ENCODE measurements around the gene ZNF664. TPM values are rescaled to one million over a fixed set of nuclear protein-coding genes. Genes with fewer than 3 reads are reported as not detected.

The ZNF664 gene
- polyA plus RNA-seq, 1 experiment = 42.4 TPM

DNA sequence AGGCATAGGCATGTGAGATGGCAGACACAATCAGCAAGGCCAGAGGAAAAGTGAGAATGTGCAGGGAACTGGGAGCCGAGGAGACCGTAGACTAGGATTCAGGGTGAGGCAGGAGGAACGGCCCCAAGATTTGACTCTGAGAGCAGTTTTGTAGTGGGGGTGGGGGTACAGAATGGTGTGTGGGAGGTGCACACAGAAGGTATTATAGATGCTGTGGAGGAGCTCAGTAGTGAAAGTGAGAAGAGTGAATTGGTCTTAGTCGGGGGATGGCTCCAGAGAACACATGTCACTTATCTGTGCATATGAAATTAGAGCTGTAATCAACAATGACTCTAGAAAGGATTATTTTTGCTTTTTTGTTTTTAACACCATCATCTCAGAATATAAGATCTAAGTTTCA, 11.9 kb downstream of the ZNF664 start:
- peaks cover 2% of the 10 kb centered on the region; the same call in 1 of the 2 replicates for H3K36me3 ChIP-seq (ENCODE audit: control insufficient read depth, insufficient read depth, low read length)
- no peak for DNase-seq (ENCODE audit: low read depth)
- POLR2A ChIA-PET = no interaction called here
- H3K27me3 ChIP-seq (ENCODE audit: control insufficient read depth, insufficient read depth, low read length) = no peaks in the 10 kb centered on the region
- TF ChIP-seq, protein P1, sequence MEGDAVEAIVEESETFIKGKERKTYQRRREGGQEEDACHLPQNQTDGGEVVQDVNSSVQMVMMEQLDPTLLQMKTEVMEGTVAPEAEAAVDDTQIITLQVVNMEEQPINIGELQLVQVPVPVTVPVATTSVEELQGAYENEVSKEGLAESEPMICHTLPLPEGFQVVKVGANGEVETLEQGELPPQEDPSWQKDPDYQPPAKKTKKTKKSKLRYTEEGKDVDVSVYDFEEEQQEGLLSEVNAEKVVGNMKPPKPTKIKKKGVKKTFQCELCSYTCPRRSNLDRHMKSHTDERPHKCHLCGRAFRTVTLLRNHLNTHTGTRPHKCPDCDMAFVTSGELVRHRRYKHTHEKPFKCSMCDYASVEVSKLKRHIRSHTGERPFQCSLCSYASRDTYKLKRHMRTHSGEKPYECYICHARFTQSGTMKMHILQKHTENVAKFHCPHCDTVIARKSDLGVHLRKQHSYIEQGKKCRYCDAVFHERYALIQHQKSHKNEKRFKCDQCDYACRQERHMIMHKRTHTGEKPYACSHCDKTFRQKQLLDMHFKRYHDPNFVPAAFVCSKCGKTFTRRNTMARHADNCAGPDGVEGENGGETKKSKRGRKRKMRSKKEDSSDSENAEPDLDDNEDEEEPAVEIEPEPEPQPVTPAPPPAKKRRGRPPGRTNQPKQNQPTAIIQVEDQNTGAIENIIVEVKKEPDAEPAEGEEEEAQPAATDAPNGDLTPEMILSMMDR (IDR thresholded peaks at IDR 0.05; ENCODE audit: insufficient read depth, low read depth, low read length) = no peak
- CTCF ChIA-PET = interaction anchor here (0.9 to 7.4 kb wide), 13 partner anchors 9 to 185 kb away, joined by 3 to 54 read pairs (median 5); no protein-coding TSS in a partner anchor
- no peak overlapping the region for H3K4me3 ChIP-seq (ENCODE audit: low read depth, low read length)

DNA sequence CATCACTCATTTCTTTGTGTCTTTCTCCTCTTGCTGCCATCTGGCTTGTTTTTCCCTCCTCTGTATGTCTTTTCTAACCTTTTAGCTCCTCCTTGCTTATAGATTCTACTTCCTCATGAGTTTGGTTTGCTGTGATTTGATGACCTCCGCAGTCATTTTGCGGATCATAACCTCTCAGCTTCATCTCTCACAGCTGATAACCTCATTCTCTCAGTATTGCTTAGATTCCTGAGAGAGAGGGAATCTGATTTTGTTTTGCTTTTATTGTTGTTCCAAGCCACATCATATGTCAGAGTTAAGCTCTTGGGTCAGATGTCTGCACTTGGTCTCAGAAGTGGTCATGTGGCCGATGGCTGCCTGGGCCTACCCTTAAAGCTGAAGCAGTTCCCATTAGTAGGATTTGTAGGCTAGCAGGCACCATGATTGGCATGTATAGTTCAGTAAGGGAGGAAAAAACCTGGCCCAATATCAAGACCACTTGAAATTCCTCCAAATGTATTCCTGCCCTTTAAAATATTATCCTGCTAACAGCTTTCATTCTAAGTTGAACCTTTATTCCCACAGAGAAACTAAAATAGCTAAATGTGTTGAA, 13.5 kb downstream of the ZNF664 start:
- no peak overlapping the region for H3K4me3 ChIP-seq (ENCODE audit: low read depth, low read length)
- ChIA-PET CTCF (interaction anchor here (0.7 to 7.4 kb wide), 9 partner anchors 10 to 717 kb away, joined by 3 to 54 read pairs (median 4); no protein-coding TSS in a partner anchor), POLR2A (no interaction called here)
- H3K36me3 ChIP-seq (ENCODE audit: control insufficient read depth, insufficient read depth, low read length) = peaks cover 2% of the 10 kb centered on the region; the same call in 1 of the 2 replicates
- DNase-seq (ENCODE audit: low read depth) = no peak
- H3K27me3 ChIP-seq (ENCODE audit: control insufficient read depth, insufficient read depth, low read length) = no peaks in the 10 kb centered on the region
- TF ChIP-seq, protein P1 (IDR thresholded peaks at IDR 0.05; ENCODE audit: insufficient read depth, low read depth, low read length) = no peak

DNA sequence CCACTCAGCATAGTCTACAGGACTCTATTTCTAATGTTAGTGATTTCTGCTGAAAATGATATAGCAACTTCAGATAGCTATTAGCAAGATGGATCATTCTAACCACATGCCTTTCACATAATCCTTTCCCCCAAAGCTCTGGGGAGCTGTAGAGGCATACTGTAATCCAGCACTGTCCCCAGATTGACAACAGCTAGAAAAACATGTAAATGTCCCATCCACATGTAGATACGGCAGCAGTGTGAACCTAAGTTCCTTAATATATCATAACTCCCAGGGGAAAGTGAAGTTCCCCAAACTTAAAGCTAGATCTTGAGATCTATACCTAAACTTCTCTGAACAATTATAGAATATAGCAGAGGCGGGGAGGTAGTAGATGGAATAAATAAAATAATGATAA, 14.0 kb downstream of the ZNF664 start:
- Histone ChIP-seq H3K4me3 (ENCODE audit: low read depth, low read length) (no peak overlapping the region), H3K36me3 (ENCODE audit: control insufficient read depth, insufficient read depth, low read length) (peaks cover 2% of the 10 kb centered on the region; the same call in 1 of the 2 replicates), H3K27me3 (ENCODE audit: control insufficient read depth, insufficient read depth, low read length) (no peaks in the 10 kb centered on the region)
- TF ChIP-seq, protein P1 (IDR thresholded peaks at IDR 0.05; ENCODE audit: insufficient read depth, low read depth, low read length) = no peak
- CTCF ChIA-PET = interaction anchor here (0.7 to 7.4 kb wide), 9 partner anchors 9 to 717 kb away, joined by 3 to 54 read pairs (median 4); no protein-coding TSS in a partner anchor
- POLR2A ChIA-PET = no interaction called here
- DNase-seq (ENCODE audit: low read depth) = no peak

DNA sequence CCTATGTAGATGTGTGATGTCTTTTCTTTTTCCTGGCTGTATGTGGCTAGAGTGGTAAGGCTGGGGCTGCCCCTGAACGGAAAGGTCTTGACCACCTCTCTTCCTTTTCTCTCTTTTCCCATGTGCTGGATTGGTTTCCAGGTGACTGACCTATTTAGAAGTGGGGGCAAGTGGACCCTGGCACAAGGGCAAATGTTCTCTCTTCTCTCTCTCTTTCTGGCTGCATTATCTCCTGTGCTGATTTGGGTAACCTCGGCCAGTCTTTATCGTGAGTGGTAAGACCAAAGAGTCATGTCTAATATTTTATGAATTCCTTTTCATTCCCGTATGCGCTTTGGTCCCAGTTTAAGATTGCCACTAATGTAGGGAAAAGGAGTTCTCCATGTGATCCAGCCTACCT, 16.2 kb downstream of the ZNF664 start:
- ChIA-PET POLR2A (no interaction called here), CTCF (interaction anchor here (1.1 to 7.4 kb wide), 2 partner anchors 85 to 277 kb away, joined by 3 to 48 read pairs; partner anchors contain the start of gene ATP6V0A2)
- H3K4me3 ChIP-seq (ENCODE audit: low read depth, low read length) = no peak overlapping the region
- H3K27me3 ChIP-seq (ENCODE audit: control insufficient read depth, insufficient read depth, low read length) = no peaks in the 10 kb centered on the region
- peaks cover 4% of the 10 kb centered on the region; the same call in 1 of the 2 replicates for H3K36me3 ChIP-seq (ENCODE audit: control insufficient read depth, insufficient read depth, low read length)
- no peak for DNase-seq (ENCODE audit: low read depth)
- TF ChIP-seq, protein P1 (IDR thresholded peaks at IDR 0.05; ENCODE audit: insufficient read depth, low read depth, low read length) = no peak

DNA sequence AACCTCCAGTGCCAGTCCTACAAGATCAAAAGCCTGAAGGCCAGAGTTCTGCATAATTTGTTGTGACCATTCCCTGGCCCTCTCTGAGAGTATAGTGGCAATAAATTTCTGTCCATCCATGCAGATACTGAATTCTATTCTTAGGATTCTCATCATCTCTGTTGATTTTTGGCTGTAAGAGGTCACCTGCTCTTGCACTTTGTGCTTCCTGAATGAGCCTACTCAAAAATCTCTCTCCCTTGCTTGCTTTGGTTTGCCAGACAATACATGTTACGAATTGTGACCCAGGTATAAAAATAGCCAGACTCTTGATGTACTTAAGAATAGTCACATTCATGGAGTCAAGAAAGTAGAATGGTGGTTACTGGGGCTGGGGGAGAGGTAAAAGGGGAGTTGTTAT, 16.7 kb downstream of the ZNF664 start:
- ChIA-PET POLR2A (no interaction called here), CTCF (no interaction called here)
- H3K4me3 ChIP-seq (ENCODE audit: low read depth, low read length) = no peak overlapping the region
- no peak for DNase-seq (ENCODE audit: low read depth)
- H3K27me3 ChIP-seq (ENCODE audit: control insufficient read depth, insufficient read depth, low read length) = no peaks in the 10 kb centered on the region
- H3K36me3 ChIP-seq (ENCODE audit: control insufficient read depth, insufficient read depth, low read length) = peaks cover 4% of the 10 kb centered on the region; the same call in 1 of the 2 replicates
- TF ChIP-seq, protein P1 (IDR thresholded peaks at IDR 0.05; ENCODE audit: insufficient read depth, low read depth, low read length) = no peak

All from BJ (cell line).